ENCODE data around the gene FMNL3. TPM values are rescaled to one million over a fixed set of nuclear protein-coding genes. Genes with fewer than 3 reads are reported as not detected.
A peak's percentile ranks its signal among the peaks of the same experiment; 100 is the strongest.

FMNL3 gene
- total and polyA plus RNA-seq, 2 of the 8 experiments (the other 6 are each of a cell fraction or from before 2014, with no cell fraction given) = 8.6 to 29.0 TPM

DNA sequence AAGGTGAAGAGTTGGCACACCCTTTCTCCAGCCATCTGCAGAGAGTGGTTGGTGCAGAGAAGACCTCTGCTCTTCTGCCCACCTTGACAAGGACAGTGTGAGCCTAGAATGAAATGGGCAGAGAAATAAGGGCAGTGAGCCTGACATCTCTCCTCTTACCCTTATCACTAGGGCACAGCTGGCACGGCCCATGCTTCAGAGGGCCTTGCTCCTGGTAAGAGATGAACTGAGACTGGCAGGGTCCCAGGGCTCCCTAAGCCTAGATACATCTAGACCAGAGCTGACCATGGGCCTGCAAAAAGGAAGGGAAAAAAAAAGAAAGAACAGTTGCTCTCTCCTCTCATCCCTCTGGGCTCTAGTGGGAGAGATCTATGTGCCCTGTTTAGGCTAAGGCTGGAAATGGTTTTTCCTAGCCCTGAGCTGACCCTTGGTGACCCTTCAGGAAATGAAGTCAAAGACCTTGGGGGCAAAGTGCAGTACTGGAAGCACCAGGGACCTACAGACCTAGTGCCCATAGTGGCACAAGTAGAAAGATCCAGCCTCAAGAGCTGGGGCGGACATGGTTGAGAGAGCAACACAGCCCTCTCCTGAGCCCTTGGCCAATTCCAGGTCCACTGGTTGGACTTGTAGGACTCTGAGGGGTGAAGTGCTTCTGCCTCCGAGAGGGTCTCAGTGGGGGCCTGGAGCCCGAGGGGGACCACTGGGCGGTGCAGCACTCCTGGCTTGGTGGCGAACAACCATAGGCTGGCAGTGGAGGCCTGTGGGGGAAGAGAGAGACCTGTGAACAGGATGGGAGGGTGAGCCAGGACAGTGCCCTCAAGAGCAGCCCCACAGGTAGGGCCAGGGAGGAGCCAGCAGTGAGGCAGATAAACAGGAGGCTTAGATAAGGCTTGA is 61.8 kb downstream of the FMNL3 start:
- Histone ChIP-seq H4K20me1 (replicated peaks in 1 of 2; ENCODE audit: control insufficient read depth in 1 of 2, insufficient read depth in 2 of 2, low read length in 2 of 2) (peaks cover 0 to 10% of the 10 kb centered on the region in 2 experiments), H3K14ac (ENCODE audit: insufficient read length) (no peak overlapping the region), H3K79me2 (ENCODE audit: control insufficient read depth in 1 of 2, insufficient read depth in 2 of 2, low read length in 2 of 2) (no peaks in the 10 kb centered on the region), H2AFZ (ENCODE audit: low read length) (no peak overlapping the region), H3K4me1 (replicated peaks in 1 of 4; ENCODE audit: control insufficient read depth in 3 of 4, insufficient read depth in 4 of 4, low read length in 3 of 4) (no peaks in the 10 kb centered on the region), H2BK15ac (ENCODE audit: low read length) (no peak overlapping the region), H3K9me3 (ENCODE audit: insufficient read depth in 2 of 2, low read depth in 1 of 2, low read length in 1 of 2) (no peaks in the 10 kb centered on the region), H3K23me2 (ENCODE audit: low read depth, low read length) (no peaks in the 10 kb centered on the region), H3K27ac (ENCODE audit: low read depth, low read length) (no peak overlapping the region), H2BK5ac (ENCODE audit: low read depth, low read length) (no peak overlapping the region; the same call in 1 of the 2 replicates), H4K5ac (ENCODE audit: insufficient read length, low read depth, low read length) (no peak overlapping the region), H3K9ac (replicated peaks in 1 of 4; ENCODE audit: extremely low read depth in 1 of 4, low read depth in 3 of 4, low read length in 3 of 4) (no peak overlapping the region), H3K23ac (ENCODE audit: insufficient read length) (no peak overlapping the region), H3K4me3 (ENCODE audit: extremely low read depth in 1 of 4, insufficient read depth in 2 of 4, low read depth in 3 of 4, low read length in 4 of 4) (no peak overlapping the region), H3K56ac (replicated peaks; ENCODE audit: insufficient read length, low read depth, low read length) (no peak overlapping the region), H4K8ac (ENCODE audit: extremely low read depth, insufficient read depth, low read length) (no peak overlapping the region; the same call in 1 of the 2 replicates), H2AK5ac (ENCODE audit: low read depth, low read length) (no peak overlapping the region), H2BK20ac (ENCODE audit: low read length) (no peak overlapping the region), H2BK12ac (ENCODE audit: low read depth, low read length) (no peak overlapping the region), H3K27me3 (replicated peaks in 1 of 4; ENCODE audit: control insufficient read depth in 3 of 4, extremely low read depth in 1 of 4, insufficient read depth in 3 of 4, low read length in 3 of 4) (no peaks in the 10 kb centered on the region), H3K18ac (ENCODE audit: extremely low read depth, low read length) (no peak overlapping the region), H4K91ac (replicated peaks; ENCODE audit: insufficient read length, low read length) (no peak overlapping the region), H2BK120ac (replicated peaks; ENCODE audit: low read depth, low read length) (no peak overlapping the region), H3K36me3 (ENCODE audit: control insufficient read depth in 2 of 4, insufficient read depth in 4 of 4, low read length in 3 of 4) (peaks cover 13 to 51% (median 37%) of the 10 kb centered on the region in 4 experiments; a peak in 7 of 8 replicates), H3K4ac (replicated peaks; ENCODE audit: insufficient read length, low read depth, low read length) (no peak overlapping the region), H3K79me1 (ENCODE audit: low read depth, low read length) (no peaks in the 10 kb centered on the region), H3K4me2 (ENCODE audit: insufficient read depth in 1 of 2, low read depth in 2 of 2, low read length in 2 of 2) (no peak overlapping the region)
- CTCF ChIA-PET (ENCODE audit: partially characterized antibody) = interaction anchor here (0.6 to 12.7 kb wide), 23 partner anchors 8 to 192 kb away, joined by 3 to 222 read pairs (median 6); partner anchors contain the start of genes FMNL3 and PRPF40B
- no peak for DNase-seq (ENCODE audit: low read depth in 1 of 2, low spot score in 2 of 2)
- POLR2A ChIA-PET (ENCODE audit: partially characterized antibody) = interaction anchor here (0.6 to 5.8 kb wide), 4 partner anchors 9 to 153 kb away, joined by 4 to 21 read pairs (median 8); partner anchors contain the start of gene TMBIM6
- 97% methylated on average over 6 of the region's 6 CpGs; no CpG with 5 or more reads in 1 of the 2 experiments for WGBS, 2 experiments (ENCODE audit: extremely low coverage in 1 of 2, insufficient coverage in 1 of 2, insufficient read length in 1 of 2, insufficient replicate concordance in 2 of 2, low coverage in 1 of 2, low lambda C conversion rate in 2 of 2, missing lambda C conversion rate in 1 of 2)
- TF ChIP-seq TEAD4 (IDR thresholded peaks at IDR 0.05; ENCODE audit: low read depth, low read length) = no peak
- peak; percentile 28; the same call in 1 of the 2 replicates for TF ChIP-seq POLR2AphosphoS5 (IDR thresholded peaks at IDR 0.05; ENCODE audit: low read depth, low read length)
- peak in 1 of 2 experiments; percentile 22; a peak in 1 of 3 replicates for TF ChIP-seq POLR2A (IDR thresholded peaks at IDR 0.05; ENCODE audit: control extremely low read depth in 1 of 2, low read depth in 2 of 2, low read length in 2 of 2)
- FAIRE-seq = no peak

All from H1 (cell line).